Stimulated activated CD4-positive, alpha-beta T cell treated with anti-CD3 and anti-CD28 coated beads, Interleukin-4, amount 100 ng/mL, for 48 hours (primary cell): ENCODE results near the gene IGSF10.

Experiments
- DNase-seq, 2 donors: peaks; one replicate each; pipeline ENCODE4 v3.0.0-alpha.2; 2020; ENCODE audit warnings: low read depth in 2 of 2

Gene IGSF10

DNA sequence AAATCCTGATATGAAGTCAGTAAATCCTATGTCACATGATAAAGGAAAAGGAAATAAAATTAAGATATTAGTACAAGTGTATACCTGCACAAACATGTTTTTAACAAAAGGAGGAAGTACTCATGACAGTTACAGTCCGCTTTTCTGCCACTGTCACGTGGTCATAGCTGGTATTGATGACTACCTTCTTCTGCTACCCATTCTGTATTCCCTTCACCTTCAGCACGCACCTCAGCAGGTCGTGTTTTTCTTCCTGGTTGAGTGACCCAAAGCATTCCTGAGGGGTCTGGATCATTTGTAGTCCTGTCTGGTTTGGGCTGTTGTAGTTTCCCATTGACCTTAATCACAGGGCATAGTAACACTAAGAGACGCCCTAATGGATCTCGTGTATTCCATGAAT is 41.1 kb downstream of the IGSF10 start:
- no peak for DNase-seq

GRCh38 chr3:151415289-151415688 is 45.6 kb downstream of the IGSF10 start:
- no peak for DNase-seq

DNA sequence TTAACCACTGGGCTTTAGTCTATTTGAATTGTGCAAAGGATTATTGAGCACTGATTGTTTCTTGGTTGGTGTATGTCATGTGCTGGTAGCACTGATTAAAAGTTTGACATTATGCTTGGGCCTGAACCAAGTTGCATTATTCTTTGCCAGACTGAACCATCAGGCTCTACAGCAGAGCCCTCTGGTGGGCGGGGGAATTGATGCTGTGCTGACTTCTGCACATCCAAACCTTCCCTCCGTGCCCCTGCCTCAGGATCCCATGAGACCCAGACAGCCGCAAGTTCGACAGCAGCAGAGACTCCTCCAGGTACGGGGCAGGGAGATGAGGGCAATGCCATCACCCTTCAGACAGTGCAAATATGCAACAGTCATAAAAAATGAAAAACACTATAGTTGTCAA is 47.9 kb downstream of the IGSF10 start:
- no peak for DNase-seq
